Suprapubic skin (tissue), 4 donors: Measurements from ENCODE around the gene KCNAB2. TPM values are rescaled to one million over a fixed set of nuclear protein-coding genes. Genes with fewer than 3 reads are reported as not detected.

ENCODE experiments used
- DNase-seq, 2 donors: peaks; one replicate each; pipeline ENCODE4 v3.0.0-alpha.2; 2019; ENCODE audit warnings: low spot score in 2 of 2
- H3K27ac ChIP-seq: fragments of 200-600 bp; sonication (generic); one replicate; pipeline ENCODE4 v1.5.1; 2019
- H3K27me3 ChIP-seq: fragments of 200-600 bp; sonication (generic); one replicate; pipeline ENCODE4 v1.5.1; 2019
- H3K36me3 ChIP-seq: fragments of 200-600 bp; sonication (generic); one replicate; pipeline ENCODE4 v1.5.1; 2019
- H3K4me1 ChIP-seq: fragments of 200-600 bp; sonication (generic); one replicate; pipeline ENCODE4 v1.5.1; 2019
- H3K4me3 ChIP-seq: fragments of 200-600 bp; sonication (generic); one replicate; pipeline ENCODE4 v1.5.1; 2019; ENCODE audit warnings: mild to moderate bottlenecking
- H3K9me3 ChIP-seq: fragments of 200-600 bp; sonication (generic); one replicate; pipeline ENCODE4 v1.5.1; 2019
- CTCF ChIP-seq, 2 donors: fragments of 200-600 bp in 1 of 2; fragments of 450-650 bp in 1 of 2; sonication (generic) in 1 of 2; IDR thresholded peaks; one replicate each; pipeline ENCODE4 v1.5.1; 2016 to 2019; ENCODE audit warnings: antibody characterized with exemption in 2 of 2, mild to moderate bottlenecking in 1 of 2, moderate library complexity in 1 of 2
- EP300 ChIP-seq: sonication (generic); formaldehyde crosslinking; IDR thresholded peaks from one replicate; pipeline ENCODE4 v1.6.1; 2017; ENCODE audit warnings: antibody characterized with exemption
- POLR2A ChIP-seq, 2 donors: fragments of 450-650 bp; IDR thresholded peaks; one replicate each; pipeline ENCODE4 v1.6.1; 2017; ENCODE audit warnings: antibody characterized with exemption in 2 of 2, mild to moderate bottlenecking in 2 of 2, moderate library complexity in 2 of 2
- POLR2AphosphoS5 ChIP-seq, 3 donors: sonication (generic); formaldehyde crosslinking; IDR thresholded peaks; one replicate each; pipeline ENCODE4 v1.6.1; 2017; ENCODE audit warnings: antibody characterized with exemption in 3 of 3
- WGBS: methylation state at CpG from one replicate; pipeline ENCODE4 v1.1.5; 2018; 5-methylcytosine and 5-hydroxymethylcytosine counted together
- total RNA-seq, 4 donors: library from RNA; depleted of rRNA; stranded (reverse); fragments of >200 nt; gene quantifications; one replicate each; pipeline ENCODE4 v1.1.0, GENCODE V29; 2016

The KCNAB2 gene
- total RNA-seq, 4 donors from 2014 or later, result 13.3 to 17.5 (median 16.2) TPM

- H3K27ac ChIP-seq, result no peak overlapping the region
- no peaks in the 10 kb centered on the region for H3K27me3 ChIP-seq
- H3K36me3 ChIP-seq, result no peaks in the 10 kb centered on the region
- no peak for TF ChIP-seq EP300
- TF ChIP-seq CTCF (IDR thresholded peaks at IDR 0.05), result no peak
- TF ChIP-seq POLR2AphosphoS5 (IDR thresholded peaks at IDR 0.05), result no peak
- TF ChIP-seq POLR2A (IDR thresholded peaks at IDR 0.05), result no peak
- H3K4me1 ChIP-seq, result no peaks in the 10 kb centered on the region
- H3K4me3 ChIP-seq, result no peak overlapping the region
- WGBS, result 94% methylated on average over 11 of the region's 18 CpGs
- no peaks in the 10 kb centered on the region for H3K9me3 ChIP-seq
- no peak for DNase-seq
Observed at GRCh38 chr1:6090288-6090687, 44.6 kb downstream of the KCNAB2 start.

- H3K27ac ChIP-seq, result no peak overlapping the region
- TF ChIP-seq EP300, result no peak
- TF ChIP-seq POLR2AphosphoS5 (IDR thresholded peaks at IDR 0.05), result no peak
- no peak for TF ChIP-seq POLR2A (IDR thresholded peaks at IDR 0.05)
- no peak for TF ChIP-seq CTCF (IDR thresholded peaks at IDR 0.05)
- no peak overlapping the region for H3K4me3 ChIP-seq
- no peaks in the 10 kb centered on the region for H3K4me1 ChIP-seq
- no peaks in the 10 kb centered on the region for H3K27me3 ChIP-seq
- no peak for DNase-seq
- WGBS, result 88% methylated on average over 23 of the region's 25 CpGs
- no peaks in the 10 kb centered on the region for H3K36me3 ChIP-seq
- no peaks in the 10 kb centered on the region for H3K9me3 ChIP-seq
Observed at GRCh38 chr1:6090996-6091822, 45.5 kb downstream of the KCNAB2 start.

- TF ChIP-seq POLR2A (IDR thresholded peaks at IDR 0.05) (no peak), POLR2AphosphoS5 (IDR thresholded peaks at IDR 0.05) (no peak), EP300 (no peak), CTCF (IDR thresholded peaks at IDR 0.05) (no peak)
- WGBS, result 97% methylated on average over 9 of the region's 10 CpGs
- no peak for DNase-seq
- Histone ChIP-seq H3K4me3 (no peak overlapping the region), H3K9me3 (no peaks in the 10 kb centered on the region), H3K36me3 (no peaks in the 10 kb centered on the region), H3K4me1 (no peaks in the 10 kb centered on the region), H3K27ac (no peak overlapping the region), H3K27me3 (no peaks in the 10 kb centered on the region)
Observed at GRCh38 chr1:6091823-6092109, 46.1 kb downstream of the KCNAB2 start.

GRCh38 chr1:6092211-6092610 is 46.5 kb downstream of the KCNAB2 start:
- no peaks in the 10 kb centered on the region for H3K4me1 ChIP-seq
- 100% methylated on average over 4 of the region's 10 CpGs for WGBS
- no peaks in the 10 kb centered on the region for H3K36me3 ChIP-seq
- H3K4me3 ChIP-seq, result no peak overlapping the region
- no peaks in the 10 kb centered on the region for H3K27me3 ChIP-seq
- no peak for DNase-seq
- H3K9me3 ChIP-seq, result no peaks in the 10 kb centered on the region
- H3K27ac ChIP-seq, result no peak overlapping the region
- no peak for TF ChIP-seq CTCF (IDR thresholded peaks at IDR 0.05)
- TF ChIP-seq POLR2A (IDR thresholded peaks at IDR 0.05), result no peak
- no peak for TF ChIP-seq POLR2AphosphoS5 (IDR thresholded peaks at IDR 0.05)
- no peak for TF ChIP-seq EP300

GRCh38 chr1:6093071-6093470 is 47.4 kb downstream of the KCNAB2 start:
- WGBS, result 89% methylated on average over 10 of the region's 10 CpGs
- Histone ChIP-seq H3K36me3 (no peaks in the 10 kb centered on the region), H3K4me1 (no peaks in the 10 kb centered on the region), H3K4me3 (no peak overlapping the region), H3K9me3 (no peaks in the 10 kb centered on the region), H3K27me3 (no peaks in the 10 kb centered on the region), H3K27ac (no peak overlapping the region)
- DNase-seq, result no peak
- TF ChIP-seq CTCF (IDR thresholded peaks at IDR 0.05), result no peak
- no peak for TF ChIP-seq POLR2A (IDR thresholded peaks at IDR 0.05)
- TF ChIP-seq EP300, result no peak
- TF ChIP-seq POLR2AphosphoS5 (IDR thresholded peaks at IDR 0.05), result no peak
